ENCODE data around the gene CHEK1. TPM values are rescaled to one million over a fixed set of nuclear protein-coding genes. Genes with fewer than 3 reads are reported as not detected.
A peak's percentile ranks its signal among the peaks of the same experiment; 100 is the strongest.

The CHEK1 gene
- total RNA-seq, 4 donors from 2014 or later, result 0.60 to 1.5 (median 0.91) TPM

- Histone ChIP-seq H3K27ac (peak overlapping the region; percentile 6 to 99 (median 84)), H3K36me3 (peaks cover 0 to 25% (median 0%) of the 10 kb centered on the region in 3 donors), H3K4me3 (peak overlapping the region; percentile 67 to 100 (median 84)), H3K4me1 (peaks cover 0 to 45% (median 13%) of the 10 kb centered on the region in 4 donors), H3K9me3 (no peaks in the 10 kb centered on the region), H3K27me3 (no peaks in the 10 kb centered on the region)
- WGBS, 2 donors, result 0 to 2% methylated on average over 18 of the region's 18 CpGs
- TF ChIP-seq POLR2A (IDR thresholded peaks at IDR 0.05), result no peak
- TF ChIP-seq EP300 (IDR thresholded peaks at IDR 0.05), result no peak
- no peak for TF ChIP-seq CTCF (IDR thresholded peaks at IDR 0.05)
- DNase-seq (ENCODE audit: low spot score in 2 of 2), result no peak
These were observed 31.7 kb upstream of the CHEK1 start for GRCh38 chr11:125593114-125593820.

GRCh38 chr11:125594958-125595357, 30.0 kb upstream of the CHEK1 start:
- Histone ChIP-seq H3K27ac (no peak overlapping the region), H3K36me3 (peaks cover 0 to 42% (median 0%) of the 10 kb centered on the region in 3 donors), H3K4me3 (no peak overlapping the region), H3K9me3 (no peaks in the 10 kb centered on the region), H3K4me1 (peaks cover 0 to 45% (median 13%) of the 10 kb centered on the region in 4 donors), H3K27me3 (no peaks in the 10 kb centered on the region)
- WGBS, 2 donors, result 62 to 77% methylated on average over 3 of the region's 3 CpGs
- TF ChIP-seq EP300 (IDR thresholded peaks at IDR 0.05) (no peak), CTCF (IDR thresholded peaks at IDR 0.05) (no peak), POLR2A (IDR thresholded peaks at IDR 0.05) (no peak)
- DNase-seq (ENCODE audit: low spot score in 2 of 2), result no peak

- Histone ChIP-seq H3K27ac (no peak overlapping the region), H3K36me3 (peaks cover 0 to 99% (median 12%) of the 10 kb centered on the region in 3 donors), H3K4me1 (peaks cover 0 to 10% (median 0%) of the 10 kb centered on the region in 4 donors), H3K27me3 (no peaks in the 10 kb centered on the region), H3K9me3 (no peaks in the 10 kb centered on the region), H3K4me3 (no peak overlapping the region)
- no peak for DNase-seq (ENCODE audit: low spot score in 2 of 2)
- 96 to 100% methylated on average over 2 of the region's 2 CpGs for WGBS, 2 donors
- TF ChIP-seq POLR2A (IDR thresholded peaks at IDR 0.05) (no peak), EP300 (IDR thresholded peaks at IDR 0.05) (no peak), CTCF (IDR thresholded peaks at IDR 0.05) (no peak)
These were observed 24.3 kb upstream of the CHEK1 start for GRCh38 chr11:125600663-125601062.

GRCh38 chr11:125603207-125603606, 21.8 kb upstream of the CHEK1 start:
- Histone ChIP-seq H3K4me3 (no peak overlapping the region), H3K9me3 (no peaks in the 10 kb centered on the region), H3K4me1 (no peaks in the 10 kb centered on the region), H3K27ac (no peak overlapping the region), H3K27me3 (no peaks in the 10 kb centered on the region), H3K36me3 (peaks cover 0 to 100% (median 18%) of the 10 kb centered on the region in 3 donors)
- DNase-seq (ENCODE audit: low spot score in 2 of 2), result no peak
- WGBS, 2 donors, result 72 to 75% methylated on average over 3 of the region's 3 CpGs
- TF ChIP-seq CTCF (IDR thresholded peaks at IDR 0.05) (no peak), POLR2A (IDR thresholded peaks at IDR 0.05) (no peak), EP300 (IDR thresholded peaks at IDR 0.05) (no peak)

- H3K27me3 ChIP-seq, result no peaks in the 10 kb centered on the region
- DNase-seq (ENCODE audit: low spot score in 2 of 2), result no peak
- no peak overlapping the region for H3K27ac ChIP-seq
- H3K4me3 ChIP-seq, result no peak overlapping the region
- TF ChIP-seq POLR2A (IDR thresholded peaks at IDR 0.05), result no peak
- TF ChIP-seq CTCF (IDR thresholded peaks at IDR 0.05), result no peak
- no peak for TF ChIP-seq EP300 (IDR thresholded peaks at IDR 0.05)
- H3K9me3 ChIP-seq, result no peaks in the 10 kb centered on the region
- H3K4me1 ChIP-seq, result no peaks in the 10 kb centered on the region
- peaks cover 0 to 100% (median 18%) of the 10 kb centered on the region in 3 donors for H3K36me3 ChIP-seq
These were observed 19.5 kb upstream of the CHEK1 start for GRCh38 chr11:125605417-125605816.

Measured in tibial nerve (tissue), 4 donors.